ENCODE measurements around the gene RTN1. TPM values are rescaled to one million over a fixed set of nuclear protein-coding genes. Genes with fewer than 3 reads are reported as not detected.

The RTN1 gene
- total RNA-seq, 4 donors from 2014 or later = 2.4 to 4.9 (median 4.6) TPM; not detected in 1

DNA sequence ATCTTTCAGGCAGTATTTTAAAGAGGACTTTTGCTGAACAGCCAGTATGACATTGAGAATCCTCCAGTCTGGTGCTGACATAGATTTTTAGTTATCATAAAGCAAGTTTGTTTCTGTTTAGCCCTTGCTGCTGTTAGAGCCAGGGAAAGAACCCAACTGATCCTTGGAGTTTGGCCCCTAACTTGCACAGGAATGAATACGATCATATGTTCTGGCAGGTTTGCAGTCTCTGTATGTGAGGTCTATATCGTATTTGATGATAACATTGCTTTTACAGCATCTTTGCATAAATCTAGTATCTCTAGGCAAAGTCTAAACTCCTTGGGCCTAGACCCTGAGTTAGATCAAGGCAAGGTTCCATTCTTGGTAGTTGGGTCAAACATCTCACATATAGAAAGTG is 289.7 kb downstream of the RTN1 start:
- TF ChIP-seq POLR2AphosphoS5 (IDR thresholded peaks at IDR 0.05) = no peak
- H3K27ac ChIP-seq = no peak overlapping the region
- H3K4me3 ChIP-seq = no peak overlapping the region
- peaks cover 0 to 10% (median 9%) of the 10 kb centered on the region in 4 donors for H3K4me1 ChIP-seq
- no peak for DNase-seq
- in situ Hi-C loops (cut with MboI; ENCODE audit: low pct_ligation_motif_present in 1 of 4, low pct_unique_long_range_greater_than_20kb in 1 of 4, low sequenced_read_pairs in 3 of 4) (loop anchor here in 2 of 4 donors (10.0 to 25.0 kb wide), 2 partner anchors 444 to 456 kb away; no protein-coding TSS in a partner anchor), intact Hi-C loops (cut with DNase I; ENCODE audit: low total_unique reads) (no loop called here)
- H3K36me3 ChIP-seq = no peaks in the 10 kb centered on the region
- WGBS, 2 donors (ENCODE audit: low coverage in 1 of 2) = 80 to 83% methylated on average over 2 of the region's 2 CpGs
- peaks cover 4% of the 10 kb centered on the region for H3K27me3 ChIP-seq
- H3K9me3 ChIP-seq = no peaks in the 10 kb centered on the region

GRCh38 chr14:59576332-59577294 is 294.0 kb downstream of the RTN1 start, which contains the start of gene CCDC175:
Gene CCDC175, minus strand, starts transcription at chr14:59576812. Its CDS starts 37 bp downstream, at chr14:59576775.
- intact Hi-C loops (cut with DNase I; ENCODE audit: low total_unique reads) = no loop called here
- H3K4me1 ChIP-seq = peaks cover 0 to 11% (median 9%) of the 10 kb centered on the region in 4 donors
- WGBS, 2 donors (ENCODE audit: low coverage in 1 of 2) = 8 to 28% methylated on average over 13 to 32 of the region's 46 CpGs

DNA sequence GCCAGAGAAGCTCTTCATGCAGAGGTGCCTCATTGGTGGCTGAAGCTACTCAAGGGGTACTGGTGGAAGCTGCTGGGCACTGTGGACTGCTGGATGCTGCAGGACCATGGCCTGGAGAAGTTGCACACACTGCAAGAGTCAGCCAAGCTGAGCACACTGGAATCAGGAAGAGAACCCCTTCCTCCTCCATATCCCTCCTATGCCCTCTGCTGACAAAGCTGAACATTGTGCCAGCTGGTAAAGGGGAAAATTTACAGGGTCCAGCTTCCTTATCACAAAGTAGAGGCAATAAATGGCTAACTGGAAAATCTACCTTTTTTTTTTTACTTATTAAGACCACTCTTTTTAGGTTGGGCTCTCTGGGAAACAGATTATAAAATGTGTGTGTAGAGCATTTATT is 300.5 kb downstream of the RTN1 start:
- TF ChIP-seq, protein P1, sequence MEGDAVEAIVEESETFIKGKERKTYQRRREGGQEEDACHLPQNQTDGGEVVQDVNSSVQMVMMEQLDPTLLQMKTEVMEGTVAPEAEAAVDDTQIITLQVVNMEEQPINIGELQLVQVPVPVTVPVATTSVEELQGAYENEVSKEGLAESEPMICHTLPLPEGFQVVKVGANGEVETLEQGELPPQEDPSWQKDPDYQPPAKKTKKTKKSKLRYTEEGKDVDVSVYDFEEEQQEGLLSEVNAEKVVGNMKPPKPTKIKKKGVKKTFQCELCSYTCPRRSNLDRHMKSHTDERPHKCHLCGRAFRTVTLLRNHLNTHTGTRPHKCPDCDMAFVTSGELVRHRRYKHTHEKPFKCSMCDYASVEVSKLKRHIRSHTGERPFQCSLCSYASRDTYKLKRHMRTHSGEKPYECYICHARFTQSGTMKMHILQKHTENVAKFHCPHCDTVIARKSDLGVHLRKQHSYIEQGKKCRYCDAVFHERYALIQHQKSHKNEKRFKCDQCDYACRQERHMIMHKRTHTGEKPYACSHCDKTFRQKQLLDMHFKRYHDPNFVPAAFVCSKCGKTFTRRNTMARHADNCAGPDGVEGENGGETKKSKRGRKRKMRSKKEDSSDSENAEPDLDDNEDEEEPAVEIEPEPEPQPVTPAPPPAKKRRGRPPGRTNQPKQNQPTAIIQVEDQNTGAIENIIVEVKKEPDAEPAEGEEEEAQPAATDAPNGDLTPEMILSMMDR (IDR thresholded peaks at IDR 0.05) = peak in 3 of 5 experiments; percentile 18 to 36 (median 21)
- no peak for TF ChIP-seq POLR2AphosphoS5 (IDR thresholded peaks at IDR 0.05)
- intact Hi-C loops (cut with DNase I; ENCODE audit: low total_unique reads) = no loop called here
- peaks cover 0 to 17% (median 9%) of the 10 kb centered on the region in 4 donors for H3K4me1 ChIP-seq
- H3K27me3 ChIP-seq = no peaks in the 10 kb centered on the region
- in situ Hi-C loops (cut with MboI; ENCODE audit: low pct_ligation_motif_present in 1 of 4, low pct_unique_long_range_greater_than_20kb in 1 of 4, low sequenced_read_pairs in 3 of 4) = loop anchor here in 1 of 4 donors (10.0 kb wide), 1 partner anchor 65 kb away; no protein-coding TSS in a partner anchor
- no peaks in the 10 kb centered on the region for H3K36me3 ChIP-seq
- no peak overlapping the region for H3K27ac ChIP-seq
- no peak overlapping the region for H3K4me3 ChIP-seq
- no peaks in the 10 kb centered on the region for H3K9me3 ChIP-seq
- no peak for DNase-seq

More at GRCh38 chr14:59576332-59577294, 294.0 kb downstream of the RTN1 start, which contains the start of gene CCDC175:
- Histone ChIP-seq H3K9me3 (no peaks in the 10 kb centered on the region), H3K27me3 (peaks cover 4% of the 10 kb centered on the region), H3K27ac (peak within 1 kb of the TSS in 3 of 4 donors; percentile 25 to 27 (median 26)), H3K4me3 (peak within 1 kb of the TSS; percentile 31 to 63 (median 46)), H3K36me3 (no peaks in the 10 kb centered on the region)
- in situ Hi-C loops (cut with MboI; ENCODE audit: low pct_ligation_motif_present in 1 of 4, low pct_unique_long_range_greater_than_20kb in 1 of 4, low sequenced_read_pairs in 3 of 4) = loop anchor here in 1 of 4 donors (10.0 to 25.0 kb wide), 2 partner anchors 72 to 439 kb away; no protein-coding TSS in a partner anchor
- TF ChIP-seq EP300 (IDR thresholded peaks at IDR 0.05; ENCODE audit: low read depth) (no peak), POLR2A (IDR thresholded peaks at IDR 0.05) (no peak)
- TF ChIP-seq, protein P1 (IDR thresholded peaks at IDR 0.05) = peak; percentile 63 to 88 (median 72)
- DNase-seq = peak; percentile 92

- H3K4me1 ChIP-seq = peaks cover 0 to 31% (median 16%) of the 10 kb centered on the region in 4 donors
- no peaks in the 10 kb centered on the region for H3K36me3 ChIP-seq
- no peaks in the 10 kb centered on the region for H3K9me3 ChIP-seq
- intact Hi-C loops (cut with DNase I; ENCODE audit: low total_unique reads) = no loop called here
- DNase-seq = no peak
- 67 to 70% methylated on average over 1 to 3 of the region's 3 CpGs for WGBS, 2 donors (ENCODE audit: low coverage in 1 of 2)
- H3K4me3 ChIP-seq = no peak overlapping the region
- peak overlapping the region in 1 of 4 donors; percentile 63 for H3K27ac ChIP-seq
- no peaks in the 10 kb centered on the region for H3K27me3 ChIP-seq
- TF ChIP-seq EP300 (IDR thresholded peaks at IDR 0.05; ENCODE audit: low read depth) (no peak), POLR2A (IDR thresholded peaks at IDR 0.05) (no peak), POLR2AphosphoS5 (IDR thresholded peaks at IDR 0.05) (no peak)
- TF ChIP-seq, protein P1 (IDR thresholded peaks at IDR 0.05) = no peak
- in situ Hi-C loops (cut with MboI; ENCODE audit: low pct_ligation_motif_present in 1 of 4, low pct_unique_long_range_greater_than_20kb in 1 of 4, low sequenced_read_pairs in 3 of 4) = no loop called here
These were observed 303.9 kb downstream of the RTN1 start for GRCh38 chr14:59566725-59567124.

All from transverse colon (tissue), 4 donors.